ENCODE data around the gene ZNF862. TPM values are rescaled to one million over a fixed set of nuclear protein-coding genes. Genes with fewer than 3 reads are reported as not detected.

ZNF862 gene
- total RNA-seq, 1 experiment from 2014 or later = 1.9 TPM

- Mint-ChIP-seq H3K9me3 (no peaks in the 10 kb centered on the region), H3K36me3 (ENCODE audit: insufficient read depth in 1 of 3, low read depth in 3 of 3) (no peaks in the 10 kb centered on the region), H3K27ac (no peak overlapping the region), H3K4me1 (peaks cover 2 to 8% of the 10 kb centered on the region in 2 experiments; a peak in 2 of 4 replicates), H3K4me3 (no peak overlapping the region), H3K27me3 (ENCODE audit: low read depth) (peaks cover 20% of the 10 kb centered on the region)
- no peak overlapping the region for H3K23ac ChIP-seq (ENCODE audit: insufficient read length, low read depth, low read length)
- no peaks in the 10 kb centered on the region for H3K79me2 ChIP-seq (ENCODE audit: insufficient read depth, low read length)
- H4K8ac ChIP-seq (replicated peaks; ENCODE audit: insufficient read length, low read depth, low read length) = no peak overlapping the region
- no peak overlapping the region for H2BK120ac ChIP-seq (ENCODE audit: low read depth, low read length, poor library complexity, severe bottlenecking)
- no peak overlapping the region for H3K4ac ChIP-seq (ENCODE audit: low read depth, low read length)
- no peak for TF ChIP-seq CTCF (conservative IDR thresholded peaks at IDR 0.05)
- H4K91ac ChIP-seq (ENCODE audit: insufficient read length, low read depth, low read length) = no peak overlapping the region
- no peak overlapping the region for H2BK5ac ChIP-seq (ENCODE audit: insufficient read length, low read length)
- H2BK12ac ChIP-seq (ENCODE audit: insufficient read length, low read depth, low read length) = no peak overlapping the region
- H3K27me3 ChIP-seq (ENCODE audit: insufficient read depth, low read length) = no peaks in the 10 kb centered on the region
- H2BK20ac ChIP-seq (ENCODE audit: low read depth, low read length, poor library complexity, severe bottlenecking) = no peak overlapping the region
- peak overlapping the region; percentile 25; the same call in 1 of the 2 replicates for H3K14ac ChIP-seq (ENCODE audit: insufficient read depth, low read length)
- no peak for DNase-seq
- no peak overlapping the region for H3K4me2 ChIP-seq (ENCODE audit: insufficient read depth, insufficient read length, low read length)
- no peaks in the 10 kb centered on the region for H3K4me1 ChIP-seq (ENCODE audit: insufficient read depth, low read length)
- no peak overlapping the region for H3K18ac ChIP-seq (ENCODE audit: insufficient read length, low read depth, low read length)
- no peaks in the 10 kb centered on the region for H3K79me1 ChIP-seq (ENCODE audit: insufficient read depth, low read depth, low read length, poor library complexity, severe bottlenecking)
- H3K23me2 ChIP-seq (ENCODE audit: insufficient read length, low read depth, low read length, poor library complexity, severe bottlenecking) = no peaks in the 10 kb centered on the region
- H2AK5ac ChIP-seq (ENCODE audit: insufficient read length, low read length) = no peak overlapping the region
- no peak overlapping the region for H4K5ac ChIP-seq (ENCODE audit: insufficient read length, low read depth, low read length)
- H3K27ac ChIP-seq (ENCODE audit: insufficient read length, low read depth, low read length) = no peak overlapping the region
- H3K9me3 ChIP-seq (ENCODE audit: control insufficient read depth, low read depth, low read length) = no peaks in the 10 kb centered on the region
- no peak overlapping the region for H3T11ph ChIP-seq (ENCODE audit: low read length)
- no peaks in the 10 kb centered on the region for H4K20me1 ChIP-seq (ENCODE audit: control insufficient read depth, insufficient read depth, insufficient read length)
- H3K9ac ChIP-seq (ENCODE audit: extremely low read depth, insufficient read length, low read length) = no peak overlapping the region
- no peak overlapping the region for H2AFZ ChIP-seq (ENCODE audit: low read length)
- no CpG with 5 or more reads among the region's 2 CpGs for WGBS (ENCODE audit: extremely low coverage, insufficient read length, low lambda C conversion rate)
- no peak overlapping the region for H2BK15ac ChIP-seq (ENCODE audit: low read depth, low read length)
- H3K56ac ChIP-seq (ENCODE audit: insufficient read length, low read depth, low read length) = no peak overlapping the region
These were observed 29.0 kb upstream of the ZNF862 start for GRCh38 chr7:149809215-149809614.

Measured in H9 (cell line).